ENCODE data around the gene LNP1. TPM values are rescaled to one million over a fixed set of nuclear protein-coding genes. Genes with fewer than 3 reads are reported as not detected.

The LNP1 gene
- total and polyA plus RNA-seq, 9 of the 15 experiments (the other 6 are each of a cell fraction or from before 2014, with no cell fraction given): 1.9 to 5.2 (median 4.5) TPM

GRCh38 chr3:100400780-100401673 is at the start of gene LNP1, which contains the start of gene TOMM70 (continued):
- TF ChIP-seq SP1 (CRISPR knock-in tag; IDR thresholded peaks at IDR 0.05) (peak; percentile 68), POLR2H (tag; IDR thresholded peaks at IDR 0.05; ENCODE audit: low read depth) (peak; percentile 94), SNAPC5 (CRISPR knock-in tag; IDR thresholded peaks at IDR 0.05) (no peak), ZNF830 (CRISPR knock-in tag; IDR thresholded peaks at IDR 0.05) (no peak), PBX2 (CRISPR knock-in tag; IDR thresholded peaks at IDR 0.05; ENCODE audit: low read depth) (no peak), PBX2 (tag; conservative IDR thresholded peaks at IDR 0.05; ENCODE audit: low read depth) (0 out of 2 replicates have a peak, but pooled peaks have one; percentile 9), LCOR (CRISPR knock-in tag; IDR thresholded peaks at IDR 0.05) (0 out of 2 replicates have a peak, but pooled peaks have one; percentile 41), FUS (optimal IDR thresholded peaks at IDR 0.05; ENCODE audit: low read depth, low read length) (no peak), C11orf30 (IDR thresholded peaks at IDR 0.05; ENCODE audit: low read depth) (peak; percentile 83), MTA3 (IDR thresholded peaks at IDR 0.05; ENCODE audit: borderline replicate concordance) (0 out of 2 replicates have a peak, but pooled peaks have one; percentile 29), ZNF589 (CRISPR knock-in tag; IDR thresholded peaks at IDR 0.05; ENCODE audit: low read depth) (0 out of 2 replicates have a peak, but pooled peaks have one; percentile 44), RAD51 (IDR thresholded peaks at IDR 0.05; ENCODE audit: borderline replicate concordance, low read depth) (no peak), CREB3L1 (IDR thresholded peaks at IDR 0.05; ENCODE audit: borderline replicate concordance, low read depth) (peak; percentile 99), RB1 (IDR thresholded peaks at IDR 0.05; ENCODE audit: low read depth) (0 out of 2 replicates have a peak, but pooled peaks have one; percentile 35), NRF1 (conservative IDR thresholded peaks at IDR 0.05 in 1 of 2, IDR thresholded peaks at IDR 0.05 in 1 of 2) (peak in 1 of 2 experiments; percentile 35; a peak in 1 of 4 replicates), ZNF75A (CRISPR knock-in tag; IDR thresholded peaks at IDR 0.05) (no peak), XRCC5 (IDR thresholded peaks at IDR 0.05; ENCODE audit: low read depth, low read length) (no peak), ETV1 (tag; conservative IDR thresholded peaks at IDR 0.05; ENCODE audit: low read depth) (peak; percentile 58), NFIC (IDR thresholded peaks at IDR 0.05) (0 out of 2 replicates have a peak, but pooled peaks have one; percentile 31)

All from K562 (cell line).